Ectodermal cell (in vitro differentiated cells): ENCODE measurements around the gene PSMG3.

Experiments used
- H3K27ac ChIP-seq: 2 replicates; pipeline ENCODE4 v1.7.0; 2013; ENCODE audit warnings: mild to moderate bottlenecking, low read depth, low read length; ENCODE audit not compliant: insufficient read depth, poor library complexity, severe bottlenecking
- H3K27me3 ChIP-seq: 2 replicates; pipeline ENCODE4 v1.7.0; 2013; ENCODE audit warnings: mild to moderate bottlenecking, low read length; ENCODE audit not compliant: insufficient read depth, control insufficient read depth, poor library complexity, severe bottlenecking
- H3K36me3 ChIP-seq: one replicate; pipeline ENCODE4 v1.7.0; 2013; ENCODE audit warnings: low read length; ENCODE audit not compliant: control insufficient read depth, insufficient read depth
- H3K4me1 ChIP-seq: one replicate; pipeline ENCODE4 v1.7.0; 2013; ENCODE audit warnings: low read length; ENCODE audit not compliant: control insufficient read depth, insufficient read depth
- H3K4me3 ChIP-seq: 2 replicates; pipeline ENCODE4 v1.7.0; 2013; ENCODE audit warnings: low read depth, low read length, control low read depth; ENCODE audit not compliant: insufficient read depth
- H3K9me3 ChIP-seq: 2 replicates; pipeline ENCODE4 v1.7.0; 2013; ENCODE audit warnings: mild to moderate bottlenecking, low read length, moderate library complexity; ENCODE audit not compliant: control insufficient read depth
- WGBS, 2 experiments: methylation state at CpG; one replicate each; pipeline ENCODE4 v1.1.7; 2013; ENCODE audit warnings: missing lambda C conversion rate in 2 of 2; 5-methylcytosine and 5-hydroxymethylcytosine counted together

The PSMG3 gene

GRCh38 chr7:1532456-1533254 lies 37.2 kb downstream of the PSMG3 start:
- WGBS, 2 experiments, result 53 to 58% methylated on average over 36 of the region's 36 CpGs
- peaks cover 30% of the 10 kb centered on the region for H3K4me1 ChIP-seq
- H3K36me3 ChIP-seq, result no peaks in the 10 kb centered on the region
- no peak overlapping the region for H3K4me3 ChIP-seq
- peaks cover 35% of the 10 kb centered on the region for H3K27me3 ChIP-seq
- H3K9me3 ChIP-seq, result no peaks in the 10 kb centered on the region
- no peak overlapping the region for H3K27ac ChIP-seq

GRCh38 chr7:1531979-1532455 lies 37.8 kb downstream of the PSMG3 start:
- Histone ChIP-seq H3K36me3 (no peaks in the 10 kb centered on the region), H3K4me1 (peaks cover 25% of the 10 kb centered on the region), H3K27ac (no peak overlapping the region), H3K27me3 (peaks cover 35% of the 10 kb centered on the region), H3K4me3 (no peak overlapping the region), H3K9me3 (no peaks in the 10 kb centered on the region)
- WGBS, 2 experiments, result 70 to 76% methylated on average over 10 of the region's 10 CpGs

GRCh38 chr7:1531263-1531978 lies 38.4 kb downstream of the PSMG3 start:
- no peaks in the 10 kb centered on the region for H3K9me3 ChIP-seq
- H3K4me3 ChIP-seq, result peak overlapping the region; percentile 31
- H3K27me3 ChIP-seq, result peaks cover 38% of the 10 kb centered on the region
- H3K27ac ChIP-seq, result no peak overlapping the region
- no peaks in the 10 kb centered on the region for H3K36me3 ChIP-seq
- 27 to 30% methylated on average over 55 of the region's 55 CpGs for WGBS, 2 experiments
- peaks cover 19% of the 10 kb centered on the region for H3K4me1 ChIP-seq

- Histone ChIP-seq H3K4me1 (peaks cover 14% of the 10 kb centered on the region), H3K27ac (no peak overlapping the region), H3K36me3 (no peaks in the 10 kb centered on the region), H3K27me3 (peaks cover 35% of the 10 kb centered on the region), H3K9me3 (no peaks in the 10 kb centered on the region), H3K4me3 (peak overlapping the region; percentile 31)
- WGBS, 2 experiments, result 1% methylated on average over 45 of the region's 45 CpGs
Measured at GRCh38 chr7:1530946-1531262, 38.9 kb downstream of the PSMG3 start.

GRCh38 chr7:1529383-1530116 lies 40.3 kb downstream of the PSMG3 start:
- no peak overlapping the region for H3K4me3 ChIP-seq
- no peaks in the 10 kb centered on the region for H3K9me3 ChIP-seq
- no peaks in the 10 kb centered on the region for H3K36me3 ChIP-seq
- peaks cover 35% of the 10 kb centered on the region for H3K27me3 ChIP-seq
- no peak overlapping the region for H3K27ac ChIP-seq
- peaks cover 14% of the 10 kb centered on the region for H3K4me1 ChIP-seq
- 86 to 88% methylated on average over 21 of the region's 21 CpGs for WGBS, 2 experiments

GRCh38 chr7:1526271-1526754 lies 43.5 kb downstream of the PSMG3 start:
- H3K9me3 ChIP-seq, result no peaks in the 10 kb centered on the region
- no peak overlapping the region for H3K27ac ChIP-seq
- H3K4me3 ChIP-seq, result no peak overlapping the region
- no peaks in the 10 kb centered on the region for H3K36me3 ChIP-seq
- peaks cover 8% of the 10 kb centered on the region for H3K4me1 ChIP-seq
- peaks cover 12% of the 10 kb centered on the region for H3K27me3 ChIP-seq
- 74 to 76% methylated on average over 6 of the region's 6 CpGs for WGBS, 2 experiments

GRCh38 chr7:1525409-1525808 lies 44.4 kb downstream of the PSMG3 start:
- no peaks in the 10 kb centered on the region for H3K36me3 ChIP-seq
- no peaks in the 10 kb centered on the region for H3K9me3 ChIP-seq
- 91 to 93% methylated on average over 6 of the region's 6 CpGs for WGBS, 2 experiments
- peaks cover 7% of the 10 kb centered on the region for H3K27me3 ChIP-seq
- no peak overlapping the region for H3K27ac ChIP-seq
- H3K4me3 ChIP-seq, result no peak overlapping the region
- H3K4me1 ChIP-seq, result peaks cover 7% of the 10 kb centered on the region

GRCh38 chr7:1523844-1524243 lies 46.0 kb downstream of the PSMG3 start:
- no peak overlapping the region for H3K4me3 ChIP-seq
- no peaks in the 10 kb centered on the region for H3K36me3 ChIP-seq
- H3K27ac ChIP-seq, result no peak overlapping the region
- H3K27me3 ChIP-seq, result peaks cover 3% of the 10 kb centered on the region
- H3K4me1 ChIP-seq, result peaks cover 7% of the 10 kb centered on the region
- 85 to 89% methylated on average over 17 of the region's 17 CpGs for WGBS, 2 experiments
- no peaks in the 10 kb centered on the region for H3K9me3 ChIP-seq

GRCh38 chr7:1523208-1523607 lies 46.6 kb downstream of the PSMG3 start:
- WGBS, 2 experiments, result 44 to 46% methylated on average over 13 of the region's 13 CpGs

GRCh38 chr7:1521456-1521855 lies 48.4 kb downstream of the PSMG3 start:
- Histone ChIP-seq H3K36me3 (no peaks in the 10 kb centered on the region), H3K27me3 (peaks cover under 1% of the 10 kb centered on the region), H3K9me3 (no peaks in the 10 kb centered on the region), H3K27ac (no peak overlapping the region), H3K4me3 (no peak overlapping the region), H3K4me1 (peaks cover 7% of the 10 kb centered on the region)
- 92 to 93% methylated on average over 11 of the region's 11 CpGs for WGBS, 2 experiments

More at GRCh38 chr7:1523208-1523607, 46.6 kb downstream of the PSMG3 start:
- H3K4me1 ChIP-seq, result peaks cover 7% of the 10 kb centered on the region
- H3K27ac ChIP-seq, result no peak overlapping the region
- peaks cover 3% of the 10 kb centered on the region for H3K27me3 ChIP-seq
- H3K9me3 ChIP-seq, result no peaks in the 10 kb centered on the region
- no peaks in the 10 kb centered on the region for H3K36me3 ChIP-seq
- no peak overlapping the region for H3K4me3 ChIP-seq
